CD4-positive, alpha-beta T cell treated with Interferon alpha-2 for 1 hour (primary cell): ENCODE data around the gene TNIP3.
"Not testable (repeated sequence)": the region's sequence is repeated elsewhere in the genome, so short reads cannot be mapped to it uniquely, and the experiment has no call there.

Experiments
- DNase-seq, 2 donors: peaks; one replicate each; pipeline ENCODE4 v3.0.0-alpha.2; 2020 to 2022

Gene TNIP3

GRCh38 chr4:121177246-121178137 is 13.4 kb upstream of the TNIP3 start:
- no peak for DNase-seq

- DNase-seq: no peak
Observed at GRCh38 chr4:121176082-121176934, 12.2 kb upstream of the TNIP3 start.

- not testable (repeated sequence) for DNase-seq
Observed at GRCh38 chr4:121171477-121171876, 7.4 kb upstream of the TNIP3 start.

GRCh38 chr4:121168446-121169281 is 4.5 kb upstream of the TNIP3 start:
- peak in 1 of 2 donors; percentile 25 for DNase-seq

GRCh38 chr4:121166976-121167375 is 2.9 kb upstream of the TNIP3 start:
- DNase-seq: no peak

- DNase-seq: no peak
Observed at GRCh38 chr4:121165206-121165605, 1.1 kb upstream of the TNIP3 start.

- DNase-seq: peak; percentile 37 to 42
Observed at GRCh38 chr4:121156822-121157769, 7.0 kb downstream of the TNIP3 start.

- DNase-seq: no peak
Observed at GRCh38 chr4:121155893-121156292, 8.2 kb downstream of the TNIP3 start.

GRCh38 chr4:121154103-121154515 is 10.0 kb downstream of the TNIP3 start:
- peak in 1 of 2 donors; percentile 65 for DNase-seq

GRCh38 chr4:121151942-121152341 is 12.2 kb downstream of the TNIP3 start:
- DNase-seq: no peak

- DNase-seq: no peak
Observed at GRCh38 chr4:121150486-121150885, 13.6 kb downstream of the TNIP3 start.

- DNase-seq: no peak
Observed at GRCh38 chr4:121150003-121150402, 14.1 kb downstream of the TNIP3 start.

GRCh38 chr4:121148621-121149020 is 15.5 kb downstream of the TNIP3 start:
- DNase-seq: no peak

- DNase-seq: no peak
Observed at GRCh38 chr4:121148000-121148399, 16.1 kb downstream of the TNIP3 start.

GRCh38 chr4:121146530-121146929 is 17.6 kb downstream of the TNIP3 start:
- no peak for DNase-seq

- no peak for DNase-seq
Observed at GRCh38 chr4:121145430-121145829, 18.7 kb downstream of the TNIP3 start.

- no peak for DNase-seq
Observed at GRCh38 chr4:121144021-121144420, 20.1 kb downstream of the TNIP3 start.

GRCh38 chr4:121143131-121143530 is 21.0 kb downstream of the TNIP3 start:
- no peak for DNase-seq

- no peak for DNase-seq
Observed at GRCh38 chr4:121140716-121141460, 23.2 kb downstream of the TNIP3 start.

GRCh38 chr4:121139533-121140222 is 24.4 kb downstream of the TNIP3 start:
- peak in 1 of 2 donors; percentile 61 for DNase-seq
